Measurements from ENCODE around the gene NAT16.
"Not testable (repeated sequence)": the region's sequence is repeated elsewhere in the genome, so short reads cannot be mapped to it uniquely, and the experiment has no call there.

NAT16 gene

GRCh38 chr7:101201695-101202602, 21.9 kb upstream of the NAT16 start:
- DNase-seq: no peak

GRCh38 chr7:101200862-101201599, 20.9 kb upstream of the NAT16 start, which contains the start of gene MOGAT3:
Gene MOGAT3 (minus strand): TSS chr7:101201036. CDS start chr7:101200854, 182 bp downstream.
- no peak for DNase-seq

- DNase-seq: no peak
Observed at GRCh38 chr7:101200504-101200861, 20.4 kb upstream of the NAT16 start.

GRCh38 chr7:101199522-101199921, 19.4 kb upstream of the NAT16 start:
- DNase-seq: not testable (repeated sequence)

- no peak for DNase-seq
Observed at GRCh38 chr7:101198476-101198875, 18.4 kb upstream of the NAT16 start.

- DNase-seq: no peak
Observed at GRCh38 chr7:101197991-101198390, 17.9 kb upstream of the NAT16 start.

GRCh38 chr7:101195884-101196283, 15.8 kb upstream of the NAT16 start:
- no peak for DNase-seq

- no peak for DNase-seq
Observed at GRCh38 chr7:101189109-101189508, 9.0 kb upstream of the NAT16 start.

- DNase-seq: no peak
Observed at GRCh38 chr7:101186844-101187428, 6.8 kb upstream of the NAT16 start.

- DNase-seq: no peak
Observed at GRCh38 chr7:101186194-101186593, 6.1 kb upstream of the NAT16 start.

- DNase-seq: no peak
Observed at GRCh38 chr7:101185258-101185839, 5.3 kb upstream of the NAT16 start.

GRCh38 chr7:101179713-101180112, 380 bp downstream of the NAT16 start:
- no peak for DNase-seq

- DNase-seq: no peak
Observed at GRCh38 chr7:101179117-101179516, 976 bp downstream of the NAT16 start.

- no peak for DNase-seq
Observed at GRCh38 chr7:101177644-101178043, 2.4 kb downstream of the NAT16 start.

- no peak for DNase-seq
Observed at GRCh38 chr7:101175664-101176063, 4.4 kb downstream of the NAT16 start.

GRCh38 chr7:101174322-101174854, 5.7 kb downstream of the NAT16 start:
- no peak for DNase-seq

GRCh38 chr7:101173752-101174244, 6.3 kb downstream of the NAT16 start:
- DNase-seq: no peak

- peak; percentile 36 for DNase-seq
Observed at GRCh38 chr7:101172854-101173751, 7.0 kb downstream of the NAT16 start.

GRCh38 chr7:101172005-101172853, 7.9 kb downstream of the NAT16 start:
- peak; percentile 40 for DNase-seq

- no peak for DNase-seq
Observed at GRCh38 chr7:101171442-101171837, 8.7 kb downstream of the NAT16 start.

Measured in NCI-H2081 treated with DMSO at 0.1 percent for 48 hours (cell line).